HG02870 (cell line): ENCODE data around the gene KANSL1.

Experiments used
- ATAC-seq: cut with Tn5 transposase; IDR thresholded peaks from one replicate; pipeline ENCODE4 v1.9.1; 2021; ENCODE audit warnings: mild to moderate bottlenecking, moderate library complexity; ENCODE audit not compliant: unreplicated experiment

The KANSL1 gene

GRCh38 chr17:46085522-46085921 is 107.7 kb downstream of the KANSL1 start:
- ATAC-seq = no peak

GRCh38 chr17:46082257-46082656 is 111.0 kb downstream of the KANSL1 start:
- no peak for ATAC-seq

DNA sequence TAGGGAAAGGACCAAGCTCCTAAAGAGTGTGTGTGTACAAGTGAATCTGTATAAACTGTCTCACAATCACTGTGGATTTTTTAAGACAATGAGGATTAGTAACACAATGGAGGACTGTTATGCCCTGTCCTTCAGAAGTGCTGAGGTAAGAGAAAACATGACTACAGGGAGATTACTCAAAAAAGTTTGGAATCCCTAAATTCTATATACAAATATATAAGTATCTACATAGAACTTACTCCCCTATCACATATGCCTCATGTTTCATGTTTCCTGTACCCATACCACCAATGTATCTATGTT is 112.3 kb downstream of the KANSL1 start:
- ATAC-seq = no peak

DNA sequence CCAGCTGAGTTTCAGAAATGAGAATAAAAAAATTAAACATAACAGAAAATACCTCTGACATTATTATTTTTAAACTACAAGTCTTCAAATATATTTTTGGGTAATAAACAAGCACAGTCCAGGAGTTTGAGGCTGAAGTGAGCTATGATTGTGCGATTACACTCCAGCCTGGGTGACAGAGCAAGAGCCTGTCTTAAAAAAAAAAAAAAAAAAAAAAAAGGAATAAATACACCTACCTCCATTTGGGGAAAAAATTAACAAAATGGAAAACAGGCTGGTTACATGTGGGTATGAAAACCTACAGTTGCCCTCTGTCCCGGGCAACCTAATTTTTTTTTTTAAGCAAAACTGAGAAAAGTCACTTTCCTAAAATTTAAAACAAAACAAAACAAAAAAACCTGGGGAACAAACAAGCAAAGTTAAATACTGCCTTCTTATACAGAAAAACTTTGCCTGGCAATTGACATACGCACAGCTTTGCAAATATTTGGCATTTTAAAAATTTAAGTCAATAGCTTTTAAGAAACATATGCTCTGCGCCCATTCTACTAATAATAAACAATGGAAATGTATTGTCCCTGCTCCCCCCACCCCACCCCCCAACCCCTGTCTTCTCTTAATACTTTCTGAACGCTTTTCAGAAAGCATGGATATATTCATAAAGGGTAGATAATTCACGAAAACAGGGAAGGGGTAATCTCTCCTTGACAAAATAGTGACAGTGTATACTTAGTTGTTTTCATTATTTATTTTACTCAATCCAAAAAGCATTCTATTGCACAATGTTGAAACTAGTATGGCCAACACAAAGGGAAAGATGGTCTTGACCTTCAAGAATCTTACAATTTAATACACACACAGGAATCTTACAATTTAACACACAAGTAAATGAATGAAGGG is 112.9 kb downstream of the KANSL1 start:
- no peak for ATAC-seq

DNA sequence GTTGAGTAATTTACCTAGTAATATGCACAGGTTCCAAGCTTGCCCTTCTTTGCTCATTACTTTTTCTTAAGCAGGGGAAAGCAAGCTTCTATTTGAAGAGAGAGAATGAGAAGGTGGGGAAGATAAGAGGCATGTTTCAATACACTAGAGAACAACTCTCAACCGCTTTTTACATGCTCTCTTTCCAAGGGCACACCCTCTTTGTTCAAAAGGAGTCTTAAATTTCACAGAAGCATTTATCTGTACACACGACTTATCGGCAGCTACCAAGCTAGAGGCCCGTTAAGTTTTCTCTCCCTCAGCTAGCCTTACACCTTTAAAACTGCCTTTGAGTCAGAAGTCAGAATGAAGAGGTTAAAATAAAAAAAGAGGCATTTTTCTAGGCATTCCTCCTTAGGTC is 114.6 kb downstream of the KANSL1 start:
- ATAC-seq = no peak

DNA sequence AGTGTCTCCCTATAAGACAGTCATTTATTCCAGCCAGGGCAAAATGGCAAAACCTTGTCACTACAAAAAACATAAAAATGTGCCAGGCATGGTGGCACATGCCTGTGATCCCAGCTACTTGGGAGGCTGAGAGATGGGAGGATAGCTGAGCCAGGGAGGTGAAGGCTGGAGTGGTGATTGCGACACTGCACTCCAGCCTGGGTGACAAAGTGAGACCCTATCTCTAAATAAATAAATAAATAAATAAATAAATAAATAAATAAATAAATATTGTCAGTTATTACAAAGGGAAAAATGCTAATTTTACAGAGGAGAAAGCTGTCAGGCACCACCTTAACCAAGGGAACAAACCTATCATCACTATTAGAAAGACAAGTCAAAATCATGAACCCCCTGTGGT is 118.7 kb downstream of the KANSL1 start:
- ATAC-seq = no peak

- no peak for ATAC-seq
Observed at GRCh38 chr17:46072998-46073397, 120.2 kb downstream of the KANSL1 start.

GRCh38 chr17:46071796-46072195 is 121.4 kb downstream of the KANSL1 start:
- ATAC-seq = no peak

DNA sequence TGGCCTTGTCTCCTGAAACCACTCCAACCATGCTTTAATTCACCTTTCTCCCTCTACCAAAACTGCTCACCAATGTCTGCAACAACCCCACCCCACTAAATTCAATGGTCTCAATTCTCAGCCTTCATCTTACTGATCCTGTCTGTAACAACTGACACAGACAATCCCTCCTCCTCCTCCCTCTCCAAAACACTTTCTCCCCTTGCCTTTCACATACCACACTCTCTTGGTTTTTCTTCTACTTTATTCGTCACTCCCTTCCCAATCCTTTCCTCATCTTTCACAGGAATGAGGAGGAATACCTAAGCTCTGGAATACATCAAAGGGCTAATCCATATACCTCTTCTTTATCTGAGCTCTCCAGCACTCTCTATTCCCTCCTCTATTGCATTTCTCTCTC is 128.8 kb downstream of the KANSL1 start:
- ATAC-seq = no peak

DNA sequence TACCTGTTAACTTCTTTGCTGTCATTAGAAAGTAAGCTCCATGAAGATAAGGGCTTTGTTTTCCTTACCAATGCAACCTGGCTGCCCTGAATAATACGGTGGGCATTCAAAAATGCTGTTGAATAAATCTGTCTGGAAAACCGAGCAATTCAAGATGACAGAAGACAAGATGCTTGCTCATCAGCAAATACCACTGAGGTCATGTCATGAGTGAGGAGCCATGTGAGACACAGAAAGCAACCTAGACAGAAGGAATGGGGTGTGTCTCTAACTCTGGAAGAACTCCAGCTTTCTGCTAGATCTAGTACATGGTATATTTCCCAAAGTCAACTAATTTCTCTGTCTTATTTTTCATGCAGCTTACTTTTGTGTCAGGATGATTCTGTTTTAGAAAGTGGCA is 130.0 kb downstream of the KANSL1 start:
- no peak for ATAC-seq

DNA sequence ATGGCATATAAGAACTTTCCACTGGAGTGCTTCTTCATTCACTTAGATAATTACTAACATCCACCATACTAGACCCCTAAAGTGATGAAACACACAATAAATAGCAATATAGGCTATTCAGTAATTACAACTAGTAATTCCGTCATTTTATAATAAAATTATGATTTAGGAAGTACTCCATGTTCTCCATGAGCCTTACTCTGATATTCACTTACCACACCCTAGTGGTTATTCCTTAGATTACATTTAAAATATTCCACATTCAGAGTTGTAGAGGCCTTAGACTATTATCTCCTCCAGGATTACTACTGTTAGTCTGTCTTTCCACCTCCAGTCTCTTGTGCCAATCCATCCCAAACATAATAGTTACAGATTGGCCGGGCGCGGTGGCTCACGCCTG is 131.8 kb downstream of the KANSL1 start:
- ATAC-seq = no peak

DNA sequence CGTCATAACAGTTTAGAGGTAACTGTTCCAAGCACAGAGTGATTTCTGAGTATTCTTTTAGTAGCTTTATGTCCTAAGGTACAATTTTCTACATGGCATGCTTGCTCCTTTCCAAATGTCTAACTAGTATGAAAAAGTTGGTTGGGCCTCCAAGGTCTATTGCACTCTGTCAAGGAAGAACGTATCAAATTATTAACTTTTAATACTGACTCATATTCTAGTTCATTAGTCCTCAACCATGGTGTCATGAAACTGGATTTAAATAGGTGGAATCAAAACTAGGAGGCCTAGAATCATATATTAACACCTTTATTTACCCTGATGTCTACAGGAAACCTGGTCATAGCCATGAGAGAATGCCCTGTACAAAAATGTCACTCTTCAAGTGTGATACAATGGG is 132.8 kb downstream of the KANSL1 start:
- ATAC-seq = no peak

GRCh38 chr17:46059486-46059885 is 133.7 kb downstream of the KANSL1 start:
- ATAC-seq = no peak

GRCh38 chr17:46057366-46057765 is 135.9 kb downstream of the KANSL1 start:
- no peak for ATAC-seq

GRCh38 chr17:46056800-46057304 is 136.4 kb downstream of the KANSL1 start:
- ATAC-seq = no peak

- ATAC-seq = no peak
Observed at GRCh38 chr17:46053911-46054534, 139.2 kb downstream of the KANSL1 start.

- ATAC-seq = no peak
Observed at GRCh38 chr17:46049656-46050055, 143.6 kb downstream of the KANSL1 start.

GRCh38 chr17:46047856-46048255 is 145.4 kb downstream of the KANSL1 start:
- ATAC-seq = no peak

DNA sequence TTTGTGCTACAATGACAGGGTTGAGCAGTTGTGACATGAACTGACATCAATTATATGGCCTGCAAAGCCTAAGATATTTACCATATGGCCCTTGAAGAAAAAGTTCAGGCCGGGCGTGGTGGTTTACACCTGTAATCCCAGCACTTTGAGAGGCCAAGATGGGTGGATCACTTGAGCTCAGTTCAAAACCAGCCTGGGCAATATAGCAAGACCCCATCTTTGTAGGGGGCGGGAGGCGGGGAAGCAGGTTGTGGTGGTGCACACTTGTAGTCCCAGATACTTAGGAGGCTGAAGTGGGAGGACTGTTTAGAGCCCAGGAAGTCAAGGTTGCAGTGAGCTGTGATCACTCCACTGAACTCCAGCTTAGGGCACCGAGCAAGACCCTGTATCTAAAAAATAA is 145.8 kb downstream of the KANSL1 start:
- no peak for ATAC-seq

GRCh38 chr17:46046957-46047356 is 146.3 kb downstream of the KANSL1 start:
- no peak for ATAC-seq

GRCh38 chr17:46045639-46046038 is 147.6 kb downstream of the KANSL1 start:
- ATAC-seq = no peak

DNA sequence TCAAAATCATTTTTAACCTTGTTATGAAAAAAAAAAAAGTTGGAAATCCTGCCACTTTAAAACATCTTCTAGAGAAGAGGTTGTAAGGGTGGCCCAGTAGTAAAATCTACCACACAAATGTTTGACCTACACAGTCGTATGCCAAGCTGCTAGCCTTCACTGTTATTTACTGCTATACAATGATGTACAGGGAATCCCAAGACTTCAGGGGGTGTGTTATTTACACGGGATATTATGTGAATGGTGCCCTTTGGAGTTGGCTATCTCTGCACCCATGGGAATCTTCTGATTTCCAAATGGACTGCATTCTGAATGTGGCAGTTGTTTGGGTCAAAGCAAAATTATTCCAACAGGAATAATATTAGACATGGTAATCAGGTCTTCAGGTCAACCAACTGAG is 148.2 kb downstream of the KANSL1 start:
- ATAC-seq = no peak
